Prostate gland (tissue), 2 donors: ENCODE results near the gene STYXL2.

Experiments
- CTCF ChIP-seq, 4 experiments: fragments of 200-600 bp in 2 of 4; fragments of 450-650 bp in 2 of 4; sonication (generic) in 2 of 4; IDR thresholded peaks; 1 replicate in 3 of 4; 2 replicates in 1 of 4; pipeline ENCODE4 v1.5.1; 2016 to 2019; ENCODE audit warnings: antibody characterized with exemption in 4 of 4, mild to moderate bottlenecking in 2 of 4, moderate library complexity in 2 of 4
- POLR2A ChIP-seq: fragments of 450-650 bp; IDR thresholded peaks from one replicate; pipeline ENCODE4 v1.6.1; 2016; ENCODE audit warnings: antibody characterized with exemption, mild to moderate bottlenecking
- POLR2AphosphoS5 ChIP-seq: sonication (generic); formaldehyde crosslinking; IDR thresholded peaks from one replicate; pipeline ENCODE4 v1.6.1; 2017; ENCODE audit warnings: antibody characterized with exemption

- TF ChIP-seq CTCF (IDR thresholded peaks at IDR 0.05), result no peak
- TF ChIP-seq POLR2A, result no peak
- no peak for TF ChIP-seq POLR2AphosphoS5
Measured at GRCh38 chr1:167122121-167122480, 28.2 kb downstream of the STYXL2 start.
